Measurements from ENCODE around the gene XRN1. TPM values are rescaled to one million over a fixed set of nuclear protein-coding genes. Genes with fewer than 3 reads are reported as not detected.
"Not testable (repeated sequence)": the region's sequence is repeated elsewhere in the genome, so short reads cannot be mapped to it uniquely, and the experiment has no call there.

Gene XRN1
- total RNA-seq, 2 donors from 2014 or later = 41.3 to 42.0 TPM

DNA sequence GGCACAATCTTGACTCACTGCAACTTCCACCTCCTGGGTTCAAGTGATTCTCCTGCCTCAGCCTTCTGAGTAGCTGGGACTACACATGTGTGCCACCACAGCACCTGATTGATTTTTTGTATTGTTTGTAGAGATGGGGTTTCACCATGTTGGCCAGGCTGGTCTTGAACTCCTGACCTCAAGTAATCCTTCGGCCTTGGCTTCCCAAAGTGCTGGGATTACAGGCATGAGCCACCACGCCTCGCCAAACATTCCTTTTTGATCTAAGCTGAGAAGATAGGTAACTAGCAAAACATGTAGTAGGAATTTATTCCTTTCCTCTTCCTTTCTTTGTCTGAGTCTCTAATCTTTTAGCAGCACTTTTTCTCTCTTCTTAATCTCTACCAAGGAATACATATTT lies 95.1 kb downstream of the XRN1 start:
- DNase-seq (ENCODE audit: low spot score); intact Hi-C loops (cut with DNase I): not testable (repeated sequence)

DNA sequence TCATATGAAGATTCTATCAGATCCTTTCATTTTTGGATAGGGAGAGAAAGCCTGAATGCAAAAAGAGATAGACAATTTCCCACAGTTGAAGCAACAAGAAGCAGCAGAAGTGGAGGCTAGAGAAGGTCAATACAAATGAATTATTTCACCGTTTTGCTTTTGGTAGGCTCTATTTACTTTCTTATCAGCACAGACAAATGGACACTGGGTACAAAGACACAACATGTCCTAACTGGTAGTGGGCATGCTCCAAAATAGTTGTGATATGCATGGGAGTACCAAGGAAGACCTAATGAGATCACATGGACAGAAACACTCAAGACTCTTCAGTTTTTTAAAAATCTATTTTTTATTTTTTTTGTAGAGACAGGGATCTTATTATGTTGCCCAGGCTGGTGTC lies 99.4 kb downstream of the XRN1 start:
- intact Hi-C loops (cut with DNase I) = no loop called here
- DNase-seq (ENCODE audit: low spot score) = no peak

DNA sequence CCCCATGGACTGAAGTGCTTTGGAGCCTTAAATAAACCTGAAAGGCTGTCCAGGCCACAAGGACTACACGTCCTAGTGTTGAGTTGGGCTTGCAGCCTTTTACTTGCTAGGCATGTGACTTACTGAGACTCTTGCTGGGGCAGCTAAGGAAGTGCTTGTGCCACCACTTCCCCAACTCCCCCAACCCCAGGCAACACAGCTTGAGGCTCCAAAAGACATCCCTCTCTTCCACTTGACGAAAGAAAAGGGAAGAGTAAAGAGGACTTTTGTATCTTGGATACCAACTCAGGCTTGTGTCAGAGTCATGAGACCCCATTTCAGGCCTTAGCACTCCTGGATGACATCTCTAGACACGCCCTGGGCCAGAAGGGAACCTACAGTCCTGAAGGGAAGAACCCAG lies 109.8 kb downstream of the XRN1 start:
- DNase-seq (ENCODE audit: low spot score) = no peak
- intact Hi-C loops (cut with DNase I) = no loop called here

GRCh38 chr3:142332390-142332789 lies 115.4 kb downstream of the XRN1 start:
- intact Hi-C loops (cut with DNase I) = no loop called here

GRCh38 chr3:142324275-142324953 lies 123.4 kb downstream of the XRN1 start:
- DNase-seq (ENCODE audit: low spot score); intact Hi-C loops (cut with DNase I): not testable (repeated sequence)

More at GRCh38 chr3:142332390-142332789, 115.4 kb downstream of the XRN1 start:
- no peak for DNase-seq (ENCODE audit: low spot score)

DNA sequence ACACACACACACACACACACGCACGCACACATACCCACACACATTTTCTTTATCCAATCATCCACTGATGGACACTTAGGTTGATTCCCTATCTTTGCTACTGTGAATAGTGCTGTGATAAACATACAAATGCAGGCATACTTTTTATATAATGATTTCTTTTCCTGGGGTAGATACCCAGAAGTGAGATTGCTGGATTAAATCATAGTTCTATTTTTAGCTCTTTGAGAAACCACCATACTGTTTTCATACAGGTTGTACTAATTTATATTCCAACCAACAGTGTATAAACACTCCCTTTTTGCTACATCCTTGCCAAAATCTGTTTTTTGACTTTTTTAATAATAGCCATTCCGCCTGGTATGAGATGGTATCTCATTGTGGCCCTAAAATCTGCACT lies 127.9 kb downstream of the XRN1 start:
- intact Hi-C loops (cut with DNase I) = no loop called here
- no peak for DNase-seq (ENCODE audit: low spot score)

DNA sequence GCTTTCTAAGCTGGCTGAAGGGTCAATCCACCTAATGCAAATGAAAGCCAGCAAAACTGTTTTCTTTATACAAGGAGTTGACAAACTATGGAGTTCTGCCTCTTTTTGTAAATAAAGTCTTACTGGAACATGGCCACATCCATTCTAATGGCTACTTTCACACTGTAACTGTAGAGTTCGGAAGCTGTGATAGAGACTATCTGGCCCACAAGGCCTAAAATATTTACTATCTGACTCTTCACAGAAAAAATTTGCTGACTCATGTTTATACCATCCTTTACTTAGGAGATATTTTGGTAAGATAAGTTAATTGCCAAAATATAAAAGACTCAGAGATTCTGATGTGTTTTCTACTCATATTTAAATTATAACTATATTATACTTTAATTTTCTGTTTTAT lies 128.7 kb downstream of the XRN1 start:
- no peak for DNase-seq (ENCODE audit: low spot score)
- intact Hi-C loops (cut with DNase I) = no loop called here

- intact Hi-C loops (cut with DNase I) = no loop called here
- DNase-seq (ENCODE audit: low spot score) = no peak
Measured at GRCh38 chr3:142318331-142318730, 129.5 kb downstream of the XRN1 start.

GRCh38 chr3:142315978-142316388 lies 131.9 kb downstream of the XRN1 start:
- DNase-seq (ENCODE audit: low spot score); intact Hi-C loops (cut with DNase I): not testable (repeated sequence)

DNA sequence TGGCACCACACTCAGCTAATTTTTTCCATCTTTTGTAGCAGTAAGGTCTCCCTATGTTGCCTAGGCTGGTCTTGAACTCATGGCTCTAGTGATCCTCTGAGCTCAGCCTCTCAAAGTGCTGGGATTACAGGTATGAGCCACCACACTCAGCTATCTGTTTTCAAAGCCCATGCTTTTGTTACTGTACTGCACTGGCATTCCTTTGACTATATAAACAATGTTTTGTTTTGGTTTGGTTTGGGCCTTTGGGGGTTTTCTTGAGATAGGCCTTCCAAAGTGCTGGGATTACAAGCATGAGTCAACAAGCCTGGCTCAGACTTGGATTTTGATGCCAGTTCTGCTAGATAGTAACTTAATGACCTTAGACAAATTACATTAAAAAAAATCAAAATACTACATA lies 132.8 kb downstream of the XRN1 start:
- intact Hi-C loops (cut with DNase I) = no loop called here
- DNase-seq (ENCODE audit: low spot score) = no peak

- DNase-seq (ENCODE audit: low spot score) = no peak
- intact Hi-C loops (cut with DNase I) = no loop called here
Measured at GRCh38 chr3:142310439-142310838, 137.4 kb downstream of the XRN1 start.

DNA sequence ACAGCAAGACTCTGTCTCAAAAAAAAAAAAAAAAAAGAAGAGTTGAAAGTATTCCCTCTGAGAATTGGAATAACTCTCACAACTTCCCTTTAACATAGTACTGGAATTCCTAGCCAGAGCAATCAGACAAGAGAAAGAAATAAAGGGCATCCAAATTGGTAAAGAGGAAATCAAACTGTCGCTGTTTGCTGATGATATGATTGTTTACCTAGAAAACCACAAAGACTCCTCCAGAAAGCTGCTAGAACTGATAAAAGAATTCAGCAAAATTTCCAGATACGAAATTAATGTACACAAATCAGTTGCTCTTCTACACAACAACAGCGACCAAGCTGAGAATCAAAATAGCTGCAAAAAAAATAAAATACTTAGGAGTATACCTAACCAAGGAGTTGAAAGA lies 145.0 kb downstream of the XRN1 start:
- DNase-seq (ENCODE audit: low spot score); intact Hi-C loops (cut with DNase I): not testable (repeated sequence)

- intact Hi-C loops (cut with DNase I) = no loop called here
- DNase-seq (ENCODE audit: low spot score) = no peak
Measured at GRCh38 chr3:142298626-142299025, 149.2 kb downstream of the XRN1 start.

DNA sequence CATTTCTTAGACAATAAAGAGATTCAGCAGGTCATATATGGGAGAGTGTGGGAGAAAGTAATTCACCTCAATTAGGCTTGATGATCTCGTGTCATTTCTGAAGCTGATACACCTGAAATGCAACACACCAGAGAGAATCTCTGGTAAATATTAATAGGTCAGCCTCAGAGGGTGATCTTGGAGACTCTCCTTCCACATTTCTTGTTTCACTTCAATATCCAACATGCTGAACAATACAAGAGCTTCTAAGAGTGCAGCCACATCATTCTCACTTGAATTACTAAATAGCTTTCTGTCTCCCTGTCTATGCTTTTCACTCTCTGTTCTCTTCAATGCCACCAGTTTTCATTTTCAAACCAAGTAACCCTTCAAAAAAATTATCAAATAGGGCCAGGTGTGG lies 151.3 kb downstream of the XRN1 start:
- intact Hi-C loops (cut with DNase I) = no loop called here
- DNase-seq (ENCODE audit: low spot score) = no peak

DNA sequence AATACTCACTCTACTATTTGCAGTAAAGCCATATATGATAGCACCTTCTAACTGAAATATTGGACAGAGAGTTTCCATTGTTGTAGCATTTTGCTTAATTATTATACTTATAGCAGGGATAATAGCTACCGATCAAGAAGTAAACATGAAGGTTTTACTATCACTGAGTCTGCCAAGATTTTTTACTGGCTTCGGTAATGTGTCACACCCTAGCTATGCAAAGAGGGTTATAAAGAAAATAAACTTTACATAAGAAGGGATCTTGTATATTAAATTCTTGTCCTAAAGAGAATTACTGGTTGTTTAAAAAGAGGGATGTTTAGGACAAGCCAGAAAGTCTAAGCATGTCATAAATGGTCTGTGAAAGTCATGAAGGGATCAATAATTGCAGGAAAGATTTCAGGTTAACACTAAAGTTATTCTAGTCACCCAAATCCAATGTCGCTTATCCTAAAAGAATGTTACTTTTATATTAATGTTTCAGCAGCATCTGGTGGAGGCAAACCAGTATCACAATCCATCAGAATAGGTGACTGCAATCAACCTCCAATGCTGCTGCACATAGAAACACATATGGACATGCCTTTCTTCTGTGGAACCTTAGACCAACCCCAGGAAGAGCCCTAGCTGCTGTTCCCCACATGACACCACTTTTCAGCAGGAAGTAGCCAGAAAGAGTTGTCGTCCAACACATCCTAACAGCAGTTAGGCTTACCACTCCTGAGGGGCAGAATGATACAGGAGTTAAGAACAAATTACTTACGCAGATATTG lies 159.8 kb downstream of the XRN1 start:
- intact Hi-C loops (cut with DNase I) = loop anchor here in 1 of 2 donors (10.0 kb wide), 1 partner anchor 163 kb away; no protein-coding TSS in a partner anchor

DNA sequence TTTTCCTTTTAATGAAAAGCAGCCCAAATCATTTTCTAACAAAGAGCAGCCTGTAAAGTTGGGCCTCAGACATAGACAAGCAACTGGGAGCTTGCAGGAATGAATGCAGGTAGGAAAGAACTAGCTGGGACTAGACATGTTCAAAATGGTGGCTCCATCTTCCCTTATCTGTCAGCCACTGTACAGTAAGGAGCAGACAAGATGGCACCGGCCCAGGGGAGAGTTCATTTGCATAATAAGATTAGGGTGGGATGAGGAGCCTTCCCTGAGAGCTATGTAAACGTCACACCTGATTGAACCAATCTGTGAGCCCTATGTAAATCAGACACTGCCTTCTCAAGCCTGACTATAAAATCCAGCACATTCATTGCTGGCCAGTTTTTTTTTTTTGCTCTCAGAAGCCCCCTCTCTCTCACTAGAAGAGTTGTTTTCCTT lies 162.7 kb downstream of the XRN1 start:
- no peak for DNase-seq (ENCODE audit: low spot score)
- intact Hi-C loops (cut with DNase I) = loop anchor here in 1 of 2 donors (10.0 kb wide), 1 partner anchor 160 kb away; no protein-coding TSS in a partner anchor

More for the DNA sequence above, 159.8 kb downstream of the XRN1 start:
- no peak for DNase-seq (ENCODE audit: low spot score)

DNA sequence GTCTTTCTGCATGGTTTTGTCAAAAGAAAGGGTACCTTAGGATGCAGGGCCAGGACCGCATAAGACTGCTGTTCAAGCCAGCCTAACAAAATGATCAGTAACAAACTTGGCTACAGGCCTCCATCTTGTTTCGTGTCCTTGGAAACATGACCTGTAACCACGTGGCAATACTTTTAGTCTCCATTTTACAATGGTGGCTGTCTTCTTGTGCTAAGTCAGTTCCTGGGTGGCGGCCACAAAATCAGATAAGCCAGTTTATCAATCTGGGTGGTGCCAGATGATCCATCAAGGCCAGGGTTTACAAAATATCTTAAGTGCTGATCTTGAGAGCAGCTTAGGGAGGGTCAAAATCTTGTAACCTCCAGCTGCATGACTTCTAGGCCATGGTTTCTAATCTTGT lies 165.3 kb downstream of the XRN1 start:
- intact Hi-C loops (cut with DNase I) = loop anchor here in 1 of 2 donors (10.0 kb wide), 1 partner anchor 158 kb away; no protein-coding TSS in a partner anchor
- DNase-seq (ENCODE audit: low spot score) = no peak

DNA sequence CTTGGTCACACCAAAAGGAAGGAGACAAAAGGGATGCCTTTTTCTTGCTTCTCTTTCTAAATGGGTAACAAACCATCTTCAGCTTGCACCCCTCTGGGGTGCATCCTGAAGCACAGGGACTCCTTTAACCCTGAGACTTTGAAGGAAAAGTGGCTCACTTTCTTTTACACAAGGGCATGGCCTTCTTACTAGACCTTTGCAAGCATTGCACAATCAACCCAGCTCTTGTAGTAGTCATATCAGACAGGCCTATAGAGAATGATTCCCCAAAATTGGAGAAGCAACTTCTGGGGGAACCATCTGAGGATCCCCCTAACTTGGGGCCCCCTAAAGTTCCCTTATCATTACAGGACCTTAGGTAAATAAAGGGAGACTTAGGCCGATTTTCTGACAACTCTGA lies 166.4 kb downstream of the XRN1 start:
- intact Hi-C loops (cut with DNase I) = loop anchor here in 1 of 2 donors (10.0 kb wide), 1 partner anchor 157 kb away; no protein-coding TSS in a partner anchor
- DNase-seq (ENCODE audit: low spot score) = no peak

- intact Hi-C loops (cut with DNase I) = loop anchor here in 1 of 2 donors (10.0 kb wide), 2 partner anchors 95 to 155 kb away; no protein-coding TSS in a partner anchor
- DNase-seq (ENCODE audit: low spot score) = no peak
Measured at GRCh38 chr3:142279965-142280590, 167.8 kb downstream of the XRN1 start.

DNA sequence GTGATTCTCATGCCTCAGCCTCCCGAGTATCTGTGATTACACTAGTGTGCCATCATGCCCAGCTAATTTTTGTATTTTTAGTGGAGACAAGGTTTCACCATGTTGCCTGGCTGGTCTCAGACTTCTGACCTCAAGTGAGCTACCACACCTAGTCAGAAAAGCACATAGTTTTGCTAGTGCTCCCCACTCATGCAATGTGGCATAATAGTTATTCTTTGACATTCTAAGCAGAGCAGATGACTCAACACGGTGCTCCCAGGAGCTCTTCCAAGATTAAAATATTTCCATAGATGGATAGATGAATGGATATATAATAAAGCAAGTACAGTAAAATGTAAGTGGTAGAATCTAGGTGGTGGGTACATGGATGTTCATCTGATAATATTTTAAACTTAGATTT lies 169.4 kb downstream of the XRN1 start:
- DNase-seq (ENCODE audit: low spot score) = no peak
- intact Hi-C loops (cut with DNase I) = loop anchor here in 1 of 2 donors (10.0 kb wide), 1 partner anchor 94 kb away; no protein-coding TSS in a partner anchor

Data from posterior vena cava (tissue), 2 donors.